Activated CD4-positive, CD25-positive, alpha-beta regulatory T cell treated with anti-CD3 and anti-CD28 coated beads, Interleukin-2, amount 50 U/mL, for 72 hours (primary cell): ENCODE data around the gene PITPNM2.

Experiments
- DNase-seq: peaks from one replicate; pipeline ENCODE4 v3.0.0; 2021

PITPNM2 gene

DNA sequence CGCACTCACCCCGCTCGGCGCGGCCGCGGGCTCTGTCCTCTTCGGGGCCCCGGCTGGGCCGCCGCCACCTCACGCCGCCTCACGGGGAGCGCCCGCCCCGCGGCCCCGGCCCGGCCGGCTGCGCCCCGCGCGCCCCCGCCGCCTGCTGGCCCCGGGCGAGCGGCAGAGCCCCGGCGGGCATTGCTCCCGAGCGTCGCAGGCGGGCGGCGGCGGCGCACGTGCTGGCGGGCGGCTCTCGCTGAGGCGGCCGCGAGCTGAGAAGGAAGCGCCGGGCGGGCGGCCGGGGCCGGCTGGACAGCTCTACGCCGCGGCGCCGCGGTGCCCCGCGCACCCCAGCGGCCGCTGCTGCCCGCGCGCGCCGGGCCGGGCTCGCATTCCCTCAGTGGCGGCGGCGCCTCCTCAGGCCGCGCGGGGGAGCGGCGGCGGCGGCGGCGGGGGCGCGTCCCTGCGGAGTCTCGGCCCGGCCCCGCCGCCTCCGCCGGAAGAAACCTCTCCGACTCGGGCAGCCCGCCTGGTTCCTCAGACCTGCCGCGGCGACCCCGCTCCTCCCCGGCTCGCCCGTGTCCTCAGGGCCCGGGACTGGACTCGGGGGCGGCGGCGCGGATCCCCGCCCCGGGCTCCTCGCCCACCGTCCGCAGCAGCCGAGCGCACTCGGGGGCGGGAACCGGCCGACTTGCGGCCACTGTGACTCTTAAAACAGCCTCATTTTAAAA lies at the start of gene PITPNM2:
TSS of gene PITPNM2 (minus strand) at position 347 of the 713 bp plus-strand sequence. CDS start 116,500 bp downstream, outside the sequence.
- peak; percentile 68 for DNase-seq

DNA sequence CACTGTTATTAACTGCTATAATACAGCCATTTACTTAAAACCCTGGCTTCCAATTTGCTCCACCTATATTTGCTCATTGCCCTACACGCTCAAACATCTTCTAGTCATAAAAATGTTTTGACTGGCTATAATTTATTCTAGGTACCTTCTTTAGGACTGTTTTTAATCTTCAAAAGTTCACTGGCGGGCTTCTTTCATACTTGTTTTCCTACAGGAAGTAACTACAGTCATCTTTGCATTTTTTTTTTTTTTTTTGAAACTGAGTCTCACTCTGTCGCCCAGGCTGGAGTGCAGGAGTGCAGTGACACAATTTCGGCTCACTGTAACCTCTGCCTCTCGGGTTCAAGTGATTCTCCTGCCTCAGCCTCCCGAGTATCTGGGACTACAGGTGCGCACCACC lies 49.5 kb upstream of the PITPNM2 start:
- DNase-seq: no peak

DNA sequence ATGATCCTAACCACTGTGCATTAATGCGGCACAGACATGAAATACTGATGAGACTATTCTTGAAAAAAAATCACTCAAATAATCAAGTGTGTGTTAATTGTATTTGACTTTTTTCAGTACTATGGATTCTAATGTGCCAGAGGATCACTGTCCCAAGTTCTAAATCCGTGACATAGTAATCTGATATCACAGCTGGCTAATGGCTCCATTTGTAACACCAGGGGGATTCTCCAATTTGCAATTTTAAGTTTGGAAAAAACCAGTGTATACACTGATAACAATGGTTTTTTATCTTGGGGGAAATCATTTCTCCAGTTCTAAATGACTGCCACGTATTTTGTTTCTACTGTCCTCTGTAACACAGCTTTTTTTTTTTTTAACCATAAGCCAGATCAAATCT lies 49.0 kb upstream of the PITPNM2 start:
- no peak for DNase-seq

DNA sequence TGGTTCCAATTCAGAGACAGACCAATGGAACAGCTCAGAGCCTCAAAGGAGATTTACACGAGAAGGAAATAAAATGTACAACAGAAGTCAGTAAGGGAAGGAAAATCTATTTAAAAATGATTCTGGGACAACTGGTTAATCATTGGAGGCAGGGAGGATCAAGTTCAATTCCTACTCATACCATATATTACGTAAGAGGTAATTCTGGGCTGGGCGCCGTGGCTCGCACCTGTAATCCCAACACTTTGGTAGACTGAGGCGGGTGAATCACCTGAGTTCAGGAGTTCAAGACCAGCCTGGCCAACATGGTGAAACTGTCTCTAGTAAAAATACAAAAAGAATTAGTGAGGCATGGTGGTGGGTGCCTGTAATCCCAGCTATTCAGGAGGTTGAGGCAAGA lies 36.7 kb upstream of the PITPNM2 start:
- no peak for DNase-seq

DNA sequence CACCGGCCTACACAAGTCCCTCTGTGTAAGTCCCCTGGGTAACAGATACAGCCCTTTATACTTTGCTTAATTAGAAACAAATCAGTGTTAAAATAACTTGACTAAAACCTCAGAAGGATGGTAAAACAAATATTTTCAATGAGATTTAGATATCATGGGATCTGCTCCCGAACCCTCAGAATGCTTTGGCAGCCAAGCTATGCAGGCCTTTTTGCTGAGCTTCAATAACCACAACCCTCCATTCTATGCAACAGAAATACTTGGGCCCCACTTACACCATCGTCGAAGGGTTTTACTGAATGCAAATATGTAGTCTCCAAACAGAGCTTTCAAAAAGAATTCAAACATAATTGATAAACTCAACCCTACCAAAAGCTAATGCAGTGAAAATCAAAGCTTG lies 29.3 kb upstream of the PITPNM2 start:
- no peak for DNase-seq

DNA sequence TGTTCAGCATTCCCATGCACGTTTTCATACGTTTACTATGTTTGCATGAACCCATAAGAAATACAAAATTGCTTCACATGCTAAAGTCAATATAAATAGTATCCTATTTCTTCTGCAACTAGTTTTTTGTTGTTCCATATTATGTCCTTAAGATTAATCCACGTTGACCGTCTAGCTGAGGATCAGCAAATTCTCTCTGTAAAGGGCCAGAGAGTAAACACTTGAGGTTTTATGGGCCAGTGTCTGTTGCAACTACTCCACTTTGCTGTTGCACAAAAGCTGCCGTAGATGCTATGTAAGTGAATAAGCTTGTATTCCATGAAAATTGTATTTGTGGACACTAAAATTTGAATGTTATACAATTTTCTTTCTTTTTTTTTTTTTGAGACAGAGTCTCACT lies 21.1 kb upstream of the PITPNM2 start:
- no peak for DNase-seq

DNA sequence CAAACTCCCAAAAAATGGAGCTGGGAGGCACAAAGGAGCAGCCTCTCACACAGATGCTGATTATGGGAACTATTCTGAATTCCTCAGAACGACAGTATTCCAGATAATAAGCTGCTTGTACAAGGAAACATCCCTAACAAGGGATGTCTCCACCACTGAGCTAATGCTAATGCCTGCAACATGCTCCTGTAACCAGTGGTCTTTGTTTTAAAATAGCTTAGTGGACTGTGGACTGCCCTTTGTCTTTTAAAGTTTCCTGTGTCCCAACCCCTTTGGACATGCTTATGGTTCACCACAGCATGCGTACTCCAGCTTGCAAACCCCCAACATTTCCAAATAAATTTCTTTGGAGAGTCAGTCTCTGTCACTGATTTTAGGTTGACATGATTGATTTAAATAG lies 16.4 kb upstream of the PITPNM2 start:
- no peak for DNase-seq

DNA sequence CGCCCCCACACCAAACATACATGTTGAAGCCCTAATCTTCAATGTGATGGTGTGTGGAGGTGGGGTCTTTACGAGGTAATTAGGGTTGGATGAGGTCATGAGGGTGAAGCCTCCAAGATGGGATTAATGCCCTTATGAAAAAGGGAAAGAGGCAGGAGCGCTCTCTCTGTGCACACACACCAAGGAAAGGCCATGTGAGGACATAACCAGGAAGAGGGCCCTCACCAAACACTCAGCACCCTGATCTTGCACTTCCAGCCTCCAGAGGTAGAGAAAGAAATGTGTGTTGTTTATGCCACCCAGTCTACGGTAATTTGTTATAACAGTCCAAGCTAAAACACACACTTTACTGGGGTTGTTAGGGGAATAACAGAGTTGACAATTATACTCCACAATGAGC lies 14.6 kb upstream of the PITPNM2 start:
- DNase-seq: no peak

DNA sequence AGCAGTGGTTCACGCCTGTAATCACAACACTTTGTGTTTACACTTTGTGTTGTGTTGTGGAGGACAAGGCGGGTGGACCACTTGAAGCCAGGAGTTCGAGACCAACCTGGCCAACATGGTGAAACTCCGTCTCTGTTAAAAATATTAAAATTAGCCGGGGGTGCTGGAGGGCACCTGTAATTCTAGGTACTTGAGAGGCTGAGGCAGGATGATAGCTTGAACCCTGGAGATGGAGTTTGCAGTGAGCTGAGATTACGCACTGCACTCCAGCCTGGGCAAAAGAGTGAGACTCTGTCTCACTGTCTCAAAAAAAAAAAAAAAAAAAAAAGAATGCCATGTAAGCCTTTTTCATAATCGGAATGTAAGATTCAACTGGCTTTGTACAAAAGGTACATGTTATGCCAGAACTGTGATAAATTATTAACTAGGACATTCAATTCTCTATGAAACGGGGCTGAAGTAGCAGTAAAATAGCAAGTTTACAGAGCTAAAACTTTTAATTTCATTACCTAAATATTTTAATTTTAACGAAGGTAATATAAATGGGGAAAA lies 13.9 kb upstream of the PITPNM2 start:
- no peak for DNase-seq

DNA sequence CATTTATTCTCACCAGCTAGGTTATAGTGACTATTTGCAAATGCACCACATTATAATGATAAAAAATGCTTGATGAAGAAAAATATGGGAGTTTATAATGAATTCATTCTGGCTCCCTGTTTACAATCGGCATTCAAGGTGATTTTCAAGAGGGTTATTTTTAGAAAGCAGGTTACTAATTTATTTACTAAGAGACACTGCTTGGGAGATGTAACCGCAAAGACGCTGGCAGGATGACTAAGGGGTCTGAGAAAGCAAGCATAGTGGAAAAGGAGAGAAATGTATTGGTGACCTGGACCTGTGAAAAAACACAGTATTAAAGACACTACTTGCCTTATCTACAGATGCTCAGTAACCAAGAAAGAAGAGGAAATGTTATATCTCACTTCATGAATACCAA lies 13.3 kb upstream of the PITPNM2 start:
- DNase-seq: no peak

DNA sequence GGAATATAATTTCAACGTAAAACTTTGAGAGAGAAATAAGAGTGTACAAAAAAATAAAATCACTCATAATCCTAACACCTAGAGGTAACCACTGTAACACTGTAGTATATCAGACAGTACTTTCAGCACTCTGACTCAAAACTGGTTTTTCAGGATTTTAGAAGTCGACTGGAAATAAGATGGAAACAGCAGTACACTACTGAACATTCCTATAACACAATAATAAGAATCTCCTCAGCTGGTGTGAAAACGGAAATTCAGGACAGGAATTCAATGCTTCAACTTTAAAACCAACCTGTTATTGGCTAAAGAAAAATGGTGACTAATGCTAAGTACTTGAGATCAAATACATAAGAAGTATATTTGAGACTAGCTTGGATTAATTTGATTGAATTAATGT lies 12.3 kb upstream of the PITPNM2 start:
- DNase-seq: no peak

DNA sequence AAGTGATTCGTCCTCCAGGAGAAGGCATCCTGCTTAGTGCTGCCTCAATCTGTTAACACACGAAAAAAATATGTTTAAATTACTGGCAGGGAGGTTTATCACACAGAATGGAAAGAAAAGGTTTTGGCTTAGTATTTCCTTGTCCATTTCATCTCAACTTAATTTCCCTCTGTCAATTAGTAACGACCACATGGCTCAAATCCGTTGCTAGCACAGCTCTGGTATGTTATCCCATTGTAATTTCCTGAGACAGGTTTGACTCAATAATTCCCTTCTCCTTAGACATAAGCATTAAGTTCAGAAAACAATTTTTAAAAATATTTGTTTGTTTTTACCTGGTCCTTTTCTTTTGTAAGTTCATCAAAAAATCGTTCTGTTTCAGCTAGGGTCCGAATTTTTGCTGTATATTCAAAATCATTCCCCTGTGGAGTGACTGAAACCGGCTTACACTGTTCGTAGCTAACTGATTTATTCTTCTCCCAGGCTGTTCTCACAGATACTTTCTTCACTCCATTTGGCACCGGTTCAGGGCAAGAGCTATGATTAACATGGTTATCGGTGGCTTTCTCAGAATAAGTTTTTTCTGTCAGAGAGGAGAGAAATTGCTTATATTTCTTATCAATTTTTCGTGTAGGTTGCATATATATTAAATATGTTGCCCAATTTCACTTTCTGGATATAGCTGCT lies 10.1 kb upstream of the PITPNM2 start:
- DNase-seq: no peak

DNA sequence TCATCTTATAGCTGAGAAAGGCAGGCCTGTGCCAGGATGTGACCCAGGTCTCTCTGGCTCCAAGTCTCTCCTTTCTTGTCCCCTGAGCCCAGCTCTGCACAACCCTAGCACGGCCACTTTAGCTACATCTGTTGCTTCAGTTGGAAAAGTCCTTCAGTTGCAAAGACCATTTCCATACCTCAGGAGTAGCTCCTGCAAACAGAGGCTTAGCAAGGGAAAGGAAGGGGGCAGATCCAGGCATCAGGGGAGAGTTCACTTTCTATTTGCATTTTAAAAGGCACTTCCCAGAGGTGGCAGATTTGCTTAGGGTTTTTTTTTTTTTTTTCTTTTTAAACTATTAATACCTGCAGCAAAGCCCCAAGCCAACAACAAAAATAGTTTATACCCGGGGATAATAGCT lies 3.0 kb upstream of the PITPNM2 start:
- DNase-seq: no peak

DNA sequence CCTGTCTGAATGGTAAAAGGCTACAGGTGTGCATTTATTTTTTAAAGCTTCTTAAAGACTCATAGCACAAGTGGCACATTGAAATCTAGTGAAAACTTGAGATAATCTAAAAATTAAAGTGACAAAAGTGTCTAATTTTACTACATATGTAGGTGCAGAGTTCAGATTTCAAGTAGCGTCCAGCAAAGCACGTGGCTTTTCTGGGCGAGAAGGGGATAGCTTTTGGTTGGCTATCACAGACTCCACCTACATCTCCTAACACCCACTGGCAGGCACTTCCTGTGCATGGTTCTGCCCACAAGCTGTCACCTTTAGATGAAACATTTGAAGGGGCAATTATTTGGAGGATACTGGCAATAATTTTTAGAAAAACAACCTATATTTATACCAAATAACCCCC lies 1.9 kb upstream of the PITPNM2 start:
- no peak for DNase-seq

DNA sequence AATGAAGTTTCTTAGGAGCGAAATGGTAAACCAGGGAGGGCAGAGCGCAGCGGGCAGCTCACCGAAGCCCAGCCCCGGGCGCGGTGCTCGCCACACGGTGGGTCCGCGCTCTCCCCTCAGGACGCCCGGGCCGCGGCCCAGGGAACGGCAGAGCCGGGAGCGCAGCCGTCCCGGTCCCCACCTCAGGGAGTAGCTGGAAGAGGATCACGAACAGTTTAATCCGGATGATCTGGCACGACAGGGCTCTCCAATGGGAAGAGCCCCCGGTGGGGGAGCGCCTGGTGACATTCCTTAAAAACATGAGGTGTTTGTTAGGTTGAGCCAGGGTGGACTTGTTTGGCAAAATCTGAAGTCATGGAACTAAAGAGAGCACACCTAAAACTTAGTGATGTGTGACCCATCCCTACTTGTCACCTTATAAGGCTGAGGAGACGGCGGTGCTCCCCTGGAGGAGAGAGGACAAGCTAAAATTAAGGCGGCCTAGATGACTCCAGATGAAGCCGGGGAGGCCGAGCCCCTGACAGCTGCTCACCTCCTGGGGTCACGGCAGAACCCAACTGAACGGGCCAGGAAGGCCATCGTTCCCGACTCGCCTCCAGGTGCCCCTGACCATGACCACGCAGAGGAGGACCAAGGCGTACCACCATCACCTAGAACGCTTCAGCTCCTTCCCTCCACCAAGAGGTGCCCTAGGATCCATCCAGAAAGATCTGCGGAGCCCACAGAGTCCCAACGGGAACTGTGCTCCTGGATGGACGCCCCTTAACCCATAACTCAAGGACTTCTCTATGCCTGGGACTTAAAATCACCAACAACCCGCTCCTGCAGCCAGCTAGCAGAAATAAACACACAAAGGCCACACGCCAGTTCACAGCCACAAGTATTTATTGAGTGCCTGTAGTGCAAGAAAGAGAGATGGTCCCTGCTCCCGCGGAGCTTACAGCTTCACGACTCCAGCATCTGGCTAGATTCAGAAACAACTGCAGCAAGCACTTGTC lies 866 bp upstream of the PITPNM2 start:
- DNase-seq: no peak

DNA sequence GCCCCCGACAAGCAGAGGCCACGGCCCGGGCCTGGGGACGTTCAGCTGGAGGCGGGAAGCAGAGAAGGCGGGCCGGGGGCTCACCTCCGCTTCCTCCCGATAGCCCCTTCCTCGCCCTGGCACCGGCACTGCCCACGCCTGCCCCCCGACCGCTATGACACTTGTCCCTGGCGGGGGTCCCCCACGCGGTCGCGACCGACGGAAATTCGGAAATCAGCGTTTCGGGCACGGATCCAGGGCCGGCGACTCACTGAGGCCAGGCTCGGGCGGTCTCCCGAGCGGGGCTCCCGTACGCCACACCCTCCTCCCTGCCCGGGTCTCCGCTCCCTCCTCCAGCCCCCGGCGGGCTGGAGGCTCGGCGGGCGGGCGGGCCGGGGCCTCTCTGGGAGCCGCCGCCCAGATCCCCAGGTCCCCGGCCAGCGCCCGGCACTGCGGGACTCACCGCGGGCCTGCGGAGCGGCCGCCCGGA lies 581 bp downstream of the PITPNM2 start:
- peak; percentile 48 for DNase-seq

DNA sequence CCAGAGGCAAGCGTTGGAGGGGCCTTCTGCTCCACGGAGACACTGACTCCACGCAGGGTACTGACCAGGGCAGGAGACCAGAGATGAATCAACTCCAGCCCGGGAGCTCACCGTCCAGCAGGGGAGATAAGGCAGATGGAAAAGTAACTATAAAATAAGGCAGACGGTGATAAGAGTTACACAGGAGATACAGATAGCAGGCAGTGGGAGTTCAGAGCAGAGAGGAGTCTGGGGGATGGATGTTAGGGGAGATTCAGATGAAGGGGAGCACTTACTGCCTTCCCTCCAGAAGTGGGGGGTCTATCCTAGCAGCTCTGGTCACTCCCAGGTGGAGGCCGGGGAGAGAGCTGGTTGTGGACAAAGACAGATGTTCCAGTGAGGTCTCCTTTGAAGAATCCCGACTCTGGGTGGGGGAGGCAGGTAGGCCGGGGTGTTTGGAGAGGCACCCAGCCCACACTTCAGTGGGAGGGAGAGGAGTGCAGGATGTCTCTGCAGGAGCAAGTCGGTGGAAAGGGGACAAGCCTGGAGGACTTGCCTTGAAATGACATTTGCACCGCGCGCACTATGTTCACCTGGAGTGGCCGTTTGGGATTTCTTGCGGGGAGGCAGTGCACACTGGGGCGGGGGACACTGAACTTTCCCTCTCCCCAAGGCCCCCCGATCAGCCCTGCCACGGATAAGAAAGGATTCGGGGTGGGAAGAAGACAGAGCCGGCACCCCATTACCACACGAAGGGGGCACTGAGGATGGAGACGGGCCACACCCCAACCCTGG lies 1.2 kb downstream of the PITPNM2 start:
- DNase-seq: no peak

DNA sequence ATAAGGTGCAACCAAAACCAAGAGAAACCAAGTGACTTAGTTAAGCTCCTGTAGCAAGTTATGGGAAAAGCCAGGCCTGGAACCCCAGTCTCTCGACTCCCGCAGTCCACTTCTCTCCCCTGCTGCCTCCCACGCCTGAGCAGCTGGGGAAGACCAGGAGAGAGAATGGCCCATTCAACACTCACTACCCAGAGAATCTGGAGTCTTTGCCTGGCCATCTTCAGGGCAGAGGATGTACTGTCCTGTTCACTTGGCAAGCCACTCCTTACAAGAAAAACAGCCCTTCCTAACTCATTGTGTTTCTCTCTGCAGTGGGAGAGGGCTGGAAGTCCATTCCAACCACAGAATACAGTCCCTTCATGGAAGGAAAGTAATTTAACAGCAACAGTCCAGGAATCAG lies 1.8 kb downstream of the PITPNM2 start:
- DNase-seq: no peak

DNA sequence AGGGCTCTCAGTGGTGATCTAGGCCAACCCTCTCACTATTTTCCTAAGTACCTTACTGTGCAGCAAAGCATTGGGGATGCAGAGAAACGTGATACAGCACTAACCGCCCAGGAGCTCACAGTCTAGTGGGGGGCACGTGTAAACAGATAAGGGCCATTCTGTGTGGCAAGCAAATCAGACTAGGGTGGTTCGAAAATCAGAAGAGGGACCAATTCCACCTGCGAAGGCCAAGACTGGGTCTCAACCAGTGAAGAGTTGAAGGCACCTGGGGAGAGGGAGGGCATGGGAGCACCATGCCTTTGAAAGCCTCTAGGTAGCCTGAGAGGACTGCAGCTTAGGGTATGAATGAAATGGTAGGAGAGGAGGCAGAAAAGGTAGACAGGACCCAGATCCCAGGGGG lies 2.2 kb downstream of the PITPNM2 start:
- no peak for DNase-seq

DNA sequence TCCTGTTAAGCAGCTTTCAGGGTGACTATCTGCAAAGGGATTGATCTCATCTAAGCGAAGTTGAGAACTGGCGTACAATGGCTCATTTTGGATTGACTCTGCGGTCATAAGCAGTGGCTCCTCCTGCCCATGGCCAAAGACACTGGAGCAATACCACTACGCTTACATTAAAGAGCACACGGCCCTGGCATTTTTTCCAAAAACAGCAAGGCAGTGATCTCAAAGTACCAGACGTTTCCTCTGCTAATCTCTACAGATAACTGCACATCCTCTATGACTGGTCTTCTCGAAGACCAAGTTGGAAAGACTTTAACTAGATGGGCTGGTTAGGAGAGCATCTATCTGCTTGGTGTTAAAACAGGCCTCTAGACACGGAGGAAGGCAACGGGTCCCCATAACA lies 2.7 kb downstream of the PITPNM2 start:
- DNase-seq: no peak

DNA sequence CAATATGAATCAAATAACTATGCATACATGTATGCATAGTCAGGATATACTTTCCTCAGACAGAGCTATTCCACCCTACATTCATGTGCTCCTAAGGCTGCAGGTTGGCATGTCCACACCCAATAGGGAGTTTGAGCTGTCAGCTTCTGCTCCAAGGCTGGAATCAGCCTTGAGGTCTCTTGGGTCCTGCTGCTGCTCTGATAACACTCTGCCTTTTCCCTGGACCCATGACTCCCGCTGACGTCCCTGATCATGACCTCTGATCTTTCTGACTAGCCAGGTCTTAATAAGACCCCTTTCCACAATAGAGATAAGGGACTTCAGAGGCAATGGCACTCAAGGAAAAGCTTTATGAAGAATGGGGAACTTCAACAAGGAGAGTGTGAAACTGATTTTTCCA lies 5.7 kb downstream of the PITPNM2 start:
- DNase-seq: no peak

DNA sequence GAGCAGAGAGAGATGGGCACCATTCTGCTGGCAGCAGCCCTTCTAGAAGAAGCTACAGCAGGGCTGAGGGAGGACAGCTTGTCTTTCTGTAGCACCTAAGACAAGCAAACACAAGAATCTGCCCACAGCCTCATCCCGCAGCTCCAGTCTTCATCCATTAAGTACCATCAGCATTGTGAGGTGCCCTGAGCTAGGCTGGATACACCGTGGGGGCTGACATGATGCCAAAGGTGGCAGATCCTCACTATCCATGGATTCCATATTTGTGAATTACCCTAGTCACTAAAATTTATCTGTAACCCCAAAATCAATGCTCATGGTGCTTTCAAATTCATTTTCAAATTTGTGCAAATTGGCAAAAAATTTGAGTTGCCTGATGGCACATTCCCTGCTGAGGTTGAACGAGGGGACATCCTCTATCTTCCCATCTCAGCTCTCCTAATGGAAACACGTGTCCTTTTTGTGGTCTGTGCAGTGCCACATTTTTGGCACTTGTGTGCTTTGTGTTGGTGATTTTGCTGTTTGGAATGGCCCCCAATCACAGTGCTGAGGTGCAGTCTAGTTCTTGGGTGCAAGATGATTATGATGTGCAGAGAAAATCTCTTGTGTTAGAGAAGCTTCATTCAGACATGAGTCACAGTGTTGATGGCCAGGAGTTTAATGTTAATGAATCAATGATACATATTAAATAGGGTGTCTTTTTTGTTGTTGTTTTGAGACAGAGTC lies 7.0 kb downstream of the PITPNM2 start:
- no peak for DNase-seq
